ENCODE data around the gene GAA.

GRCh38 chr17:80103449-80104085 is 2.2 kb downstream of the GAA start:
- no peak for TF ChIP-seq CTCF (conservative IDR thresholded peaks at IDR 0.05; ENCODE audit: low read depth, low read length)
- TF ChIP-seq EZH2 (IDR thresholded peaks at IDR 0.05; ENCODE audit: borderline replicate concordance, low read depth, low read length, poor library complexity, severe bottlenecking), result no peak

Data from A673 (cell line).